Measurements from ENCODE around the gene TRMT44. TPM values are rescaled to one million over a fixed set of nuclear protein-coding genes. Genes with fewer than 3 reads are reported as not detected.

TRMT44 gene
- total and polyA plus RNA-seq, 2 of the 13 experiments (the other 11 are each of a cell fraction or from before 2014, with no cell fraction given) = 5.8 to 8.6 TPM

GRCh38 chr4:8402640-8403039, 37.9 kb upstream of the TRMT44 start:
- Histone ChIP-seq H2AFZ (ENCODE audit: low read length) (no peak overlapping the region), H3K27ac (ENCODE audit: extremely low read length, insufficient read depth, low read length) (no peak overlapping the region), H4K20me1 (ENCODE audit: insufficient read depth, low read length) (no peaks in the 10 kb centered on the region; the same call in 1 of the 2 replicates), H3K4me2 (ENCODE audit: low read depth, low read length) (no peak overlapping the region), H3K9ac (ENCODE audit: insufficient read depth, low read depth, low read length) (no peak overlapping the region), H3K36me3 (replicated peaks in 1 of 2; ENCODE audit: control insufficient read depth in 1 of 2, insufficient read depth in 2 of 2, low read length in 2 of 2) (peaks cover 2 to 13% of the 10 kb centered on the region in 2 experiments; a peak in 3 of 5 replicates), H3K27me3 (ENCODE audit: control insufficient read depth in 1 of 2, insufficient read depth in 2 of 2, low read length in 2 of 2) (no peaks in the 10 kb centered on the region), H3K9me3 (ENCODE audit: low read length) (no peaks in the 10 kb centered on the region), H3K79me2 (ENCODE audit: insufficient read depth, low read length) (no peaks in the 10 kb centered on the region), H3K4me3 (replicated peaks in 1 of 3; ENCODE audit: insufficient read depth in 1 of 3, low read depth in 2 of 3, low read length in 3 of 3) (no peak overlapping the region), H3K4me1 (ENCODE audit: insufficient read depth, low read length) (no peaks in the 10 kb centered on the region)
- ChIA-PET POLR2A (no interaction called here), CTCF (ENCODE audit: low intra/inter-chr PET ratio, low total read pairs) (interaction anchor here (1.0 to 4.4 kb wide), 4 partner anchors 82 to 165 kb away, joined by 3 to 29 read pairs (median 15); no protein-coding TSS in a partner anchor)
- in situ Hi-C loops (cut with HindIII; ENCODE audit: extremely low pct_ligation_motif_present, low pct_unique_long_range_greater_than_20kb) = loop anchor here (5.0 to 10.0 kb wide), 3 partner anchors 135 to 238 kb away; partner anchors contain the start of gene HTRA3
- intact Hi-C loops (cut with micrococcal nuclease; ENCODE audit: unreplicated experiment) = loop anchor here (1.0 to 2.0 kb wide), 4 partner anchors 82 to 226 kb away; no protein-coding TSS in a partner anchor
- no peak for FAIRE-seq
- ATAC-seq = no peak
- no TSS peak for BruUV-seq (replicated peaks)
- TF ChIP-seq ZNF546 (CRISPR knock-in tag; conservative IDR thresholded peaks at IDR 0.05) (no peak), NFAT5 (CRISPR knock-in tag; IDR thresholded peaks at IDR 0.05) (no peak), YY1 (IDR thresholded peaks at IDR 0.05; ENCODE audit: insufficient read depth, insufficient replicate concordance, low read depth, low read length) (no peak), ZNF792 (CRISPR knock-in tag; IDR thresholded peaks at IDR 0.05) (no peak), CEBPZ (IDR thresholded peaks at IDR 0.05; ENCODE audit: low read length) (no peak), ZNF143 (CRISPR knock-in tag; IDR thresholded peaks at IDR 0.05) (no peak), DNMT3B (CRISPR knock-in tag; conservative IDR thresholded peaks at IDR 0.05) (no peak), RXRA (CRISPR knock-in tag; IDR thresholded peaks at IDR 0.05) (no peak), POLR2AphosphoS5 (IDR thresholded peaks at IDR 0.05; ENCODE audit: low read depth, low read length) (no peak), PREB (CRISPR knock-in tag; IDR thresholded peaks at IDR 0.05) (no peak), ZNF850 (CRISPR knock-in tag; conservative IDR thresholded peaks at IDR 0.05) (no peak), ZNF124 (CRISPR knock-in tag; IDR thresholded peaks at IDR 0.05) (no peak)
- DNase-seq (ENCODE audit: low spot score) = no peak
- WGBS (ENCODE audit: low lambda C conversion rate) = 90% methylated on average over 11 of the region's 14 CpGs
